SU-DHL-6 (cell line): ENCODE results near the gene IL10RA.

Experiments
- CTCF ChIP-seq: fragments of 200-600 bp; sonication (generic); IDR thresholded peaks from one replicate; pipeline ENCODE4 v1.5.1; 2017; ENCODE audit warnings: antibody characterized with exemption, mild to moderate bottlenecking, low read length, moderate library complexity; ENCODE audit not compliant: insufficient read depth, poor library complexity, severe bottlenecking
- EZH2phosphoT487 ChIP-seq: fragments of 200-600 bp; sonication (generic), shearing (Covaris generic); conservative IDR thresholded peaks from 2 replicates; pipeline ENCODE4 v1.6.1; 2018; ENCODE audit warnings: mild to moderate bottlenecking, antibody characterized with exemption, low read length, moderate library complexity, mixed read lengths

GRCh38 chr11:117993988-117994745, 8.0 kb downstream of the IL10RA start:
- TF ChIP-seq CTCF, result no peak
- no peak for TF ChIP-seq EZH2phosphoT487
